Measurements from ENCODE around the gene GPHN.

The GPHN gene

DNA sequence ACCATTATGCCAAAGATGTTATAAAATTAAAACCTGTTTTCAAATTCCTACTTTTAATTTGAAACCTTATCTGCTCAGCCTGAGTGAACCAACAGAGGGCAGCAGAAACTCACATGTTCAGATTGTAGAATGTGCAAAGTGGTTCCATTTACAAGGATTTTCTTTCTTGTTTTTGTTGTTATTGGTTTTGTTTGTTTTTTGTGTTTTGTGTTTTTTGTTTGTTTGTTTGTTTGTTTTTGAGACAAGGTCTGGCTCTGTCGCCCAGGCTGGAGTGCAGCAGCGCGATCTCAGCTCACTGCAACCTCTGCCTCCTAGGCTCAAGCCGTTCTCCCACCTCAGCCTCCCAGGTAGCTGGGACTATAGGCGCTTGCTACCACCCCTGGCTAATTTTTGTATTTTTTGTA, 658.5 kb downstream of the GPHN start:
- H3K9me3 Mint-ChIP-seq, result no peaks in the 10 kb centered on the region
- no peaks in the 10 kb centered on the region for H3K27me3 Mint-ChIP-seq (ENCODE audit: low read depth)

DNA sequence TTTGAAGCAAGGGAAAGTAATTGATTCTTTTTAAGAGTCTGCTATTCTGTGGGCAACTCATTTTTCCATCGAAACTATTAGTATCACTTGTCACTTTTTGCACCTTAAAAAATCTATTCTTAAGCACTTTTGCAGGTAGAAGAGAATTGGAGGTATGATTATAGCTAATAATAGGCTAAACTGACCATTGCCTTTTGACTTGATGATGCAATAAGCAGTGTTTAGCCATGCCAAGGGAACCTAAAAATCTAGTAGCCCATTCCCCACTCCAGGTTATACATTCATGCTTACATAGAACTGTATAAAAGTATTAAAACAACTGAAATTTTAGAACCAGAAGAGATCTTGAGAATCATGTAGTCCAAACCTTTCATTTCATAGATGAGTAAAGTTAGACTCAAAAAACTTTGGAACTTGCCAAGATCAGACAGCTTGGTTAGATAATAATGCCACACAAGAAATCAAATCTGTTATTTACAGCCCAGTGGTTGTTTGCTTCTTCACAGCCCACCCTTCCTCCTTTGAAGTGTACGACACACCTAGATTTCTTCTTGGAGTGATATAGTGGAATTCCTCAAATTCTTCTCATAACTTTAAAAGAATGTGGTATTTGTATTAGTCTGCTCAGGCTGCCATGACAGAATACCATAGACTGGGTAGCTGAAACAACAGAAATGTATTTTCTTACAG, 659.6 kb downstream of the GPHN start:
- Mint-ChIP-seq H3K4me1 (ENCODE audit: low read depth) (peaks cover 10% of the 10 kb centered on the region), H3K27me3 (ENCODE audit: low read depth) (no peaks in the 10 kb centered on the region)
- DNase-seq (ENCODE audit: low spot score), result no peak

More for the DNA sequence above, 658.5 kb downstream of the GPHN start:
- Mint-ChIP-seq H3K36me3 (ENCODE audit: low read depth) (peaks cover 2% of the 10 kb centered on the region), H3K4me3 (no peak overlapping the region), H3K27ac (no peak overlapping the region), H3K4me1 (ENCODE audit: low read depth) (peaks cover 10% of the 10 kb centered on the region)
- no peak for DNase-seq (ENCODE audit: low spot score)

DNA sequence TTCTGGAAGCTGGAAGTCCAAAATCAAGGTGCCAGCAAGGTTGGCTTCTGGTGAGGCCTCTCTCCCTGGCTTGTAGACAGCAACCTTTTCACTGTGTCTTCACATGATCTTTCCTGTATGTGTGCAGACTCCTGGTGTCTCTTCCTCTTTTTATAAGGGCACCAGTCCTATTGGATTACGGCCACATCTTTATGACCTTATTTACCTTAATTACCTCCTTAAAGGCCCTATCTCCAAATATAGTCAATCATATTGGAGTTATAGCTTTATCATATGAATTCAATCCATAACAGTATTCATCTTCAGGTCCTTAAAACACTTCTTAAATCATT, 660.1 kb downstream of the GPHN start:
- Mint-ChIP-seq H3K4me3 (no peak overlapping the region), H3K27me3 (ENCODE audit: low read depth) (no peaks in the 10 kb centered on the region), H3K9me3 (peaks cover 6% of the 10 kb centered on the region), H3K36me3 (ENCODE audit: low read depth) (peaks cover 7% of the 10 kb centered on the region), H3K27ac (no peak overlapping the region), H3K4me1 (ENCODE audit: low read depth) (peaks cover 10% of the 10 kb centered on the region)
- DNase-seq (ENCODE audit: low spot score), result no peak

More for the DNA sequence above, 659.6 kb downstream of the GPHN start:
- no peak overlapping the region for H3K4me3 Mint-ChIP-seq
- no peak overlapping the region for H3K27ac Mint-ChIP-seq
- peaks cover 1% of the 10 kb centered on the region for H3K9me3 Mint-ChIP-seq
- peaks cover 4% of the 10 kb centered on the region for H3K36me3 Mint-ChIP-seq (ENCODE audit: low read depth)

DNA sequence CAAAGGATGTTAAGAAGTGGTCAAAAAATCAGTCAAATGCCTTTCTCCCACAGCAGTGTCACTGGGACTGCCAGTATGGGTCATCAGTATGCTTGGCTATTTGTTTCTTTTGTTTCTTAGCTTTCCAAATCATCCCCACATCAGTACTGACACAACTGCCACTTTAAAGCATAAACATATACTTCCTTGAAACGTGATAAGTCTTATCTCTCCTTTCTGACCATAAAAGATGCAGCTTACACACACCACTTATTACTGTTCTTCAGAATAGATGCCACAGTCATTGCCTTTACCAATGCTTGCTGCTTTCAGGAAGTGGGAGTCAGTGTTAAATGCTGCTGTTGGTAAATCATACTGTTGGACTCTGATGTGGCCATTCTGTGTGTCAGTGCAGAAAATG, 662.7 kb downstream of the GPHN start:
- H3K36me3 Mint-ChIP-seq (ENCODE audit: low read depth), result peaks cover 24% of the 10 kb centered on the region
- H3K27me3 Mint-ChIP-seq (ENCODE audit: low read depth), result no peaks in the 10 kb centered on the region
- peak overlapping the region; percentile 7 for H3K27ac Mint-ChIP-seq
- no peak for DNase-seq (ENCODE audit: low spot score)
- no peak overlapping the region for H3K4me3 Mint-ChIP-seq
- peaks cover 7% of the 10 kb centered on the region for H3K4me1 Mint-ChIP-seq (ENCODE audit: low read depth)
- peaks cover 27% of the 10 kb centered on the region for H3K9me3 Mint-ChIP-seq

DNA sequence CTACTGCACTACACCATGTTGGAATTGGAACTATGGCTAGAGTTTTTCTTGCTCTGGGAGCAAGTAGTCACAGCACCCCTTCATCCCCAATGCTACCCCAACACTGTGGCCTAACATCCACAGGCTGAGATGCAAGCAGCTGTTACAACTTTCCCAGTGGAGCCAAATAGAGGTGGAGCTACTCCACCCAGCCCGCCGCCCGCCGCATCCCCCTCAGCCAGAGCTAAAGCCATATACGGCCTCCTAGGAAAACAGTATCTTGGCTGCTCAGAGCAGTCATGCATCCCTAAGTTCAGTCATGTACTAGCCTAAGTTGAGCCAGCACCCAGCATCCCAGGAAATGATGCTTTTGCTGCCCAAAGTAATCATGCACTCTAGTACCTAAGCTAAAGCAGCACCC, 664.1 kb downstream of the GPHN start:
- H3K36me3 Mint-ChIP-seq (ENCODE audit: low read depth), result peaks cover 28% of the 10 kb centered on the region
- H3K4me3 Mint-ChIP-seq, result no peak overlapping the region
- peaks cover 7% of the 10 kb centered on the region for H3K4me1 Mint-ChIP-seq (ENCODE audit: low read depth)
- H3K27ac Mint-ChIP-seq, result no peak overlapping the region
- peaks cover 34% of the 10 kb centered on the region for H3K9me3 Mint-ChIP-seq
- no peak for DNase-seq (ENCODE audit: low spot score)
- no peaks in the 10 kb centered on the region for H3K27me3 Mint-ChIP-seq (ENCODE audit: low read depth)

DNA sequence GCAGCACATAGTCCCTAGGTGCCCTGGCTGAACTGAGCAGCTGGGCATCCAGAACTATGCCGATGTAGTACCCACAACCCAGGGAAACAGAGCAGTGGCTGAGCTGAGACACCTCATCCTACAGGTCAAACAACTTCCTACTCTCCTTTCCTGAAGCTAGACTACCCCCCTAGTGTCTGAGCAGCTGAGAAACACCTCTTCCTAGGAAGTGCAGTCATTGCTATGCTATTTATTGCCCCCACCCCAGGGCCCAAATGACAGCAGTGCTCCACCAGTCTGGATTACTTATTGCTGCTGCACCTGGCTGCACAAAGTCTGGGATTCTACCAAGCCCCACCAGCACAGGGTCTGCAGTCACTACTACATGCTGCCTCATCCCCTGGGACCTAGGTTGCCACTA, 664.6 kb downstream of the GPHN start:
- H3K4me1 Mint-ChIP-seq (ENCODE audit: low read depth), result peaks cover 7% of the 10 kb centered on the region
- H3K4me3 Mint-ChIP-seq, result no peak overlapping the region
- H3K36me3 Mint-ChIP-seq (ENCODE audit: low read depth), result peaks cover 32% of the 10 kb centered on the region
- H3K27ac Mint-ChIP-seq, result peak overlapping the region; percentile 7
- DNase-seq (ENCODE audit: low spot score), result no peak
- no peaks in the 10 kb centered on the region for H3K27me3 Mint-ChIP-seq (ENCODE audit: low read depth)
- peaks cover 39% of the 10 kb centered on the region for H3K9me3 Mint-ChIP-seq

DNA sequence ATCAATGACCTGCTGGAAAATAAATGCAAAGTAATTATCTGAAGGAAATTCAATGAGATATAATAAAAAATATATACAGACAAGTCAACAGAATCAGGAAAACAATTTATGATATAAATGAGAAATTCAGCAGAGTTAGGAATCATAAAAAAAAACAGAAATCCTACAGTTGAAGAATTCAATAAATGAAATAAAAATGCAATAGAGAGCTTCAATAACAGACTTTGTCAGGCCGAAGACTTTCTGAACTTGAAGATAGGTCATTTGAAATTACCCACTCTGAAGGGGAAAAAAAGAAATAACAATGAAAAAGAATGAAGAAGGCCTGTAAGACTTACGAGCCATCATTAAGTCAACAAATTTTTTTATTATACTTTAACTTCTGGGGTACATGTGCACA, 665.8 kb downstream of the GPHN start:
- Mint-ChIP-seq H3K27ac (no peak overlapping the region), H3K4me1 (ENCODE audit: low read depth) (peaks cover 7% of the 10 kb centered on the region), H3K27me3 (ENCODE audit: low read depth) (no peaks in the 10 kb centered on the region), H3K36me3 (ENCODE audit: low read depth) (peaks cover 41% of the 10 kb centered on the region), H3K9me3 (peaks cover 51% of the 10 kb centered on the region), H3K4me3 (no peak overlapping the region)
- DNase-seq (ENCODE audit: low spot score), result no peak

DNA sequence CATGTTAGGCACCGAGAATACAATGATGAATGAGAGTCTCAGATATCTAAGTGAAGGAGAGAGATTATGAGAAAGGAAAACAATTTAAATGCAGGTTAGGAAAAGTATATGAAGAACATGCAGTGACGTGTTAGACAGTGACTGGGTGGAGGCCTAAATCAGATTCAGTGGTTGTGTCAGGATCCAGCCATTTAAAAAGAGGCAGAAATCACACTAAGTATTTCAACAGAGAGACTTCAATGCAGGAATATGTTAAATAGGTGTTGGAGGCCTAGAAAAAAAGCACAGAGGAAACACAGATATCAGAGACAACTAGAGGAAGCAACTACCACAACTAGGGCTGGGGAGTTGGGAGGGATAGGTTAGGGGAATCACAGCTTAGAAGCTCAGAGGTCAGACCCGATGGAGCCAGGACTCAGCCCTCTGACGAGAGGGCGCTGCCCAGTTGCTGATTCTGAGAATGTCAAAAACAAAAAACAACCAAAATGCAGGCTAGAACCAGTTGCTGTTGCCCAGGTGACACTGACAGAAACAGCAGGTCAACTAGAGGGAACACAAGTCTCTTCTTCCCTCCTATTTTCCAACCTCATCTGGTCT, 678.3 kb downstream of the GPHN start:
- Mint-ChIP-seq H3K4me3 (no peak overlapping the region), H3K9me3 (no peaks in the 10 kb centered on the region), H3K36me3 (ENCODE audit: low read depth) (peaks cover 6% of the 10 kb centered on the region), H3K4me1 (ENCODE audit: low read depth) (peaks cover 15% of the 10 kb centered on the region), H3K27me3 (ENCODE audit: low read depth) (no peaks in the 10 kb centered on the region), H3K27ac (no peak overlapping the region)
- DNase-seq (ENCODE audit: low spot score), result no peak

DNA sequence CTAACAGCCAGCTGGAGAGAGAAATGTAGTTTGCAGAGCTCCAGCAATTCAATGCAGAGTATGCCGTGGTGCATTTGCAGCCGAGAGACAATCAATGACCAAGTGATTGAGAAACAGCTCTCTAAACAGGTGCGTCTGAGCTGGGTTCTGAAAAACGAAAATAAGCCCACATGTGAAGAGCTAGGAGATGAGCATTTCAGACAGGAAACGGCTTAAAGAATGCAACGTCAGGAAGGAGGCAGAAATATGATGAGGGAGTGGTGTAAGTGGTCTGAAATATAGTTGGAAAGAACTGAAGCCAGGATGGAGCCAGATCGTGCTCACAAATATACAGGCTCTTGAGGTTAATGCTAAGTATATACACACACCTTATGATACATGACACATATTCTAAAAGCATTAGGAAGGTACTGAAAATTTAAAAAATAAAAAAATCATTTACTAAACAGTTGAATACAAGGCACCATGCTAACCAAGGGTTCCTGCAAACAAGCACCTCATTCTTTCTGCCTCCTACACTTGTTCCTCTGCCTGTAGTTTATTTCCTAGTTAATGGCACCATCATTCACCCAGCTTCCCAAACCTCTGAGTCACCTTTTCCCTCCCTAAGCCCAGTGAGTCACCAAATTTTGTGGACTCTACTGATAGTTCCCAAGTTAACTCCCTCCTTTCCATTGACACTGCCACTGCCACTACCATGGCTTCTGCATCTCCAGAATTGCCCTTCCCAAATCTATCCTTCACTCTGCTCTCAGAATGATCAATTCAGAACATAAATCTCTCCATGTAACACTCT, 679.0 kb downstream of the GPHN start:
- no peak for DNase-seq (ENCODE audit: low spot score)
- no peak overlapping the region for H3K27ac Mint-ChIP-seq

DNA sequence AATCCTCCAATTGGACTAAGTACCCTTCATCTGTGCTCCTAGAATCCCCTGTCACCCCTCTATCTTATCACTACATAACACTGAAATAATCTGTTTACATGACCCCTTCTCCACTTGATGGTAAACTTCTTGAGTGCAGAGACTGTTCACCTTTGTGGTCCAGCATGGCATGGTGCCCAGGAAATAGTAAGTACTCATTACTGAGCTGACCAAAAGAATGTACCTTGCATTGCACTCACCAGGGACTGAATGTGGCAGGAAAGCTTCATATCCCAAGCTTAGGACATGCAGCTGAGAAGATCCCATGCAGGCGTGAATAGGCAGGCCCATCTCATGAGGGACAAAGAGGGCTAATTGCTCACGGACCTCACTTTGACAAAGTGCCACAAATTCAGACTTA, 679.9 kb downstream of the GPHN start:
- Mint-ChIP-seq H3K4me1 (ENCODE audit: low read depth) (peaks cover 17% of the 10 kb centered on the region), H3K27me3 (ENCODE audit: low read depth) (no peaks in the 10 kb centered on the region), H3K9me3 (no peaks in the 10 kb centered on the region), H3K4me3 (no peak overlapping the region), H3K36me3 (ENCODE audit: low read depth) (peaks cover 2% of the 10 kb centered on the region), H3K27ac (no peak overlapping the region)
- DNase-seq (ENCODE audit: low spot score), result no peak

More for the DNA sequence above, 679.0 kb downstream of the GPHN start:
- H3K4me1 Mint-ChIP-seq (ENCODE audit: low read depth), result peaks cover 17% of the 10 kb centered on the region
- H3K36me3 Mint-ChIP-seq (ENCODE audit: low read depth), result peaks cover 2% of the 10 kb centered on the region
- no peak overlapping the region for H3K4me3 Mint-ChIP-seq
- no peaks in the 10 kb centered on the region for H3K9me3 Mint-ChIP-seq
- H3K27me3 Mint-ChIP-seq (ENCODE audit: low read depth), result no peaks in the 10 kb centered on the region

DNA sequence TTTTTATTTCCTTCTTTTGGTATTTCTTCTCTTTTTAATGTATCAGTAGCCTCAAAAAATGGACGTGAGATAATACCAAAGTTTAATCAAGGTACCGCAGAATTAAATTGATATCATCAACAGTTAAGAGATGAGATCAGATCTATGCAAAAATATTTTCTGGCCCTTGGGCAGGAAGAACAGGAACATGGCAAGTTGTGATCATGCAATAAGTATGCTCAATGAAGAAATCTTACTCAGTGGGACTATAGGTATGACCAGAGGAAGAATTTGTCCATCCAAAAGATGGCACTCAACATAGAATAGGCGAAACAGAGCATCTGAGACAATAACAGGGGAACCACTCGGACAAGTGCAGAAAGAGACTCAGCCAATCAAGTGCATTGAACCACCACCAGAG, 680.4 kb downstream of the GPHN start:
- peaks cover 2% of the 10 kb centered on the region for H3K36me3 Mint-ChIP-seq (ENCODE audit: low read depth)

DNA sequence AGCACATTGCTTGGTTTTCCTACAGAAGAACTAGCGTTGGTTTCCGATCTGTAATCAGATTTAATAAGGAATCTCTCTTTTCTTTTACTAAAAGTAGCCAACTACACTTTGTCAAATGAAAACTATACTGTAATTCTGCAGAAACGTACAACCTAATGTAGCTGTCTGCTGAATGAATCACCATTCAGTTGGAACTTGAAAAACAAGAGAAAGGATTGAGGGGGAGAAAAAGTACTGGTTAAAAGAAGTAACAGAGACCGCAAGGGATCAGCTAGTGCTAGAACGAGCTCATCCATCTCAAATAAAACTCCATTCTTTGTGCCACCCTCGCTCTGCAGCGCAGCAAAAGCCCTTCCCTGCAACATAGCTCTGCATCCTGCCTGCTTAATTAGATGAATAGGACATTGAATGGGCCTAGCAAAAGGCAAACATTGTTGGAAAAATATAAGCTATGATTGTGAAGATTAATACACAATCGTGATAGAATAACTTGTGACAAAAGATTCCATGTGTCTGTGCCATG, 683.9 kb downstream of the GPHN start:
- no peak for DNase-seq (ENCODE audit: low spot score)
- H3K4me3 Mint-ChIP-seq, result no peak overlapping the region
- peaks cover 14% of the 10 kb centered on the region for H3K4me1 Mint-ChIP-seq (ENCODE audit: low read depth)
- no peak overlapping the region for H3K27ac Mint-ChIP-seq
- no peaks in the 10 kb centered on the region for H3K36me3 Mint-ChIP-seq (ENCODE audit: low read depth)
- H3K27me3 Mint-ChIP-seq (ENCODE audit: low read depth), result no peaks in the 10 kb centered on the region
- no peaks in the 10 kb centered on the region for H3K9me3 Mint-ChIP-seq

More for the DNA sequence above, 680.4 kb downstream of the GPHN start:
- Mint-ChIP-seq H3K4me3 (no peak overlapping the region), H3K27ac (no peak overlapping the region), H3K4me1 (ENCODE audit: low read depth) (peaks cover 17% of the 10 kb centered on the region), H3K27me3 (ENCODE audit: low read depth) (no peaks in the 10 kb centered on the region), H3K9me3 (no peaks in the 10 kb centered on the region)
- DNase-seq (ENCODE audit: low spot score), result no peak

DNA sequence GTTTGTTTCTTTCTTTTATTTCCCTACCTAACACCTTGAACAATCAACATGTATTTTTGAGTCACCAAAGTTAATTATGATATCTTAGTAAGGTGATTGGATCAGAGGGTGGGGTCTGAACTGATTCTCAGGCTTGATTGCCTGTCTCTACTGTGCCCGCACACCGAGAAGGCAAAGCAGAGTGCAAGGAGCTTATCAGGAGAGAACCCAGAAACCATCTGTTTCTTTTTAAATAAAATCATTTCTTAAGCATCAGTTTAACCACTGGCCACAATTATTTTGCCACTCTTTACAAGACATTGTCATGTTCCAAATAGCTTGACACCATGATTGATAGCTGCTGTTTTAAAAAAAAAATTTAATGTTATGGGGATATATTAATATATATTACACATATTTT, 684.4 kb downstream of the GPHN start:
- DNase-seq (ENCODE audit: low spot score), result no peak
- no peak overlapping the region for H3K27ac Mint-ChIP-seq

DNA sequence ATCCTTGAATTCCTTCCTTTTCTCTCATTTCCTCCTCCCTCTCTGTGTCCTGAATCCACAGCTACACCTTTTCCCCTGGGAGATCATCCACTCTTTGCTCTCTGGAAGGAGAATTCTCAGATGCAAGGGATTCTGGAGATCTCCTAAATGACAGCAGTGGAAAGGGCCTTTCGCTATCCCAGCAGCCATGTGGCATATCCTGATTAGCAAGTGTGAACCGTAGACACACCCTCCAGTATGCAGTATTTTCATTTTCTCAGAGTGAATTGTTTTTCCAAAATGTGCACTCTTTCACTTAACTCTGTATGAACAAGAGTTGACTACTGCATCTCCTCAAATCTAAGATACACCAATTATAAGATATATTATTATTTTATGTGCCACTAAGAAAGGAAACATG, 687.3 kb downstream of the GPHN start:
- H3K9me3 Mint-ChIP-seq, result no peaks in the 10 kb centered on the region
- no peaks in the 10 kb centered on the region for H3K27me3 Mint-ChIP-seq (ENCODE audit: low read depth)
- H3K4me1 Mint-ChIP-seq (ENCODE audit: low read depth), result peaks cover 16% of the 10 kb centered on the region
- DNase-seq (ENCODE audit: low spot score), result no peak
- no peak overlapping the region for H3K27ac Mint-ChIP-seq
- no peak overlapping the region for H3K4me3 Mint-ChIP-seq
- H3K36me3 Mint-ChIP-seq (ENCODE audit: low read depth), result no peaks in the 10 kb centered on the region

More for the DNA sequence above, 684.4 kb downstream of the GPHN start:
- Mint-ChIP-seq H3K36me3 (ENCODE audit: low read depth) (no peaks in the 10 kb centered on the region), H3K27me3 (ENCODE audit: low read depth) (no peaks in the 10 kb centered on the region), H3K4me1 (ENCODE audit: low read depth) (peaks cover 20% of the 10 kb centered on the region), H3K4me3 (no peak overlapping the region), H3K9me3 (no peaks in the 10 kb centered on the region)
